ENCODE results near the gene CARHSP1.
"Not testable (repeated sequence)": the region's sequence is repeated elsewhere in the genome, so short reads cannot be mapped to it uniquely, and the experiment has no call there.

- TF ChIP-seq EZH2phosphoT487 (IDR thresholded peaks at IDR 0.05; ENCODE audit: insufficient read depth, low read depth); EZH2 (IDR thresholded peaks at IDR 0.05; ENCODE audit: insufficient read depth, poor library complexity, severe bottlenecking): not testable (repeated sequence)
These were observed 65.1 kb downstream of the CARHSP1 start for GRCh38 chr16:8803733-8804132.
